HepG2 (cell line): ENCODE results near the gene KIF5B. TPM values are rescaled to one million over a fixed set of nuclear protein-coding genes. Genes with fewer than 3 reads are reported as not detected.

ENCODE experiments used
- AKAP8 ChIP-seq: sonication (generic); formaldehyde crosslinking; IDR thresholded peaks from 2 replicates; pipeline ENCODE4 v1.5.1; 2020; ENCODE audit warnings: mild to moderate bottlenecking, missing genetic modification reagents
- ARID2 ChIP-seq: sonication (generic); formaldehyde crosslinking; IDR thresholded peaks from 2 replicates; pipeline ENCODE4 v1.8.1; 2022; ENCODE audit warnings: mild to moderate bottlenecking, missing genetic modification reagents, borderline replicate concordance
- BRF2 ChIP-seq: sonication (generic); formaldehyde crosslinking; IDR thresholded peaks from 2 replicates; pipeline ENCODE4 v1.8.1; 2022; ENCODE audit warnings: mild to moderate bottlenecking, missing genetic modification reagents
- CEBPB ChIP-seq: IDR thresholded peaks from 2 replicates; pipeline ENCODE4 v1.6.1; 2011; ENCODE audit warnings: low read depth, low read length, improper control_type of control experiment, borderline replicate concordance
- DRAP1 ChIP-seq: IDR thresholded peaks from 2 replicates; pipeline ENCODE4 v1.6.1; 2016; ENCODE audit warnings: missing genetic modification reagents, missing compliant biosample characterization
- ETV6 ChIP-seq: sonication (generic); formaldehyde crosslinking; conservative IDR thresholded peaks from 2 replicates; pipeline ENCODE4 v1.4.0; 2020; ENCODE audit warnings: missing genetic modification reagents
- NR2C2 ChIP-seq: sonication (generic); formaldehyde crosslinking; IDR thresholded peaks from 2 replicates; pipeline ENCODE4 v1.4.0; 2020; ENCODE audit warnings: missing genetic modification reagents, mild to moderate bottlenecking, moderate library complexity, borderline replicate concordance
- PHB2 ChIP-seq: fragments of 450-650 bp; IDR thresholded peaks from 2 replicates; pipeline ENCODE4 v1.6.1; 2018; ENCODE audit not compliant: partially characterized antibody
- RBAK ChIP-seq: sonication (generic); formaldehyde crosslinking; IDR thresholded peaks from 2 replicates; pipeline ENCODE4 v1.5.1; 2020; ENCODE audit warnings: mild to moderate bottlenecking, missing genetic modification reagents
- SOX5 ChIP-seq: IDR thresholded peaks from 2 replicates; pipeline ENCODE4 v1.6.1; 2016; ENCODE audit warnings: borderline replicate concordance
- SRSF4 ChIP-seq: fragments of 200-400 bp; formaldehyde crosslinking; IDR thresholded peaks from one replicate; pipeline ENCODE4 v1.6.1; 2018; ENCODE audit warnings: mild to moderate bottlenecking, low read depth, low read length, moderate library complexity; ENCODE audit not compliant: poor library complexity, severe bottlenecking
- ZBTB3 ChIP-seq: sonication (generic); formaldehyde crosslinking; IDR thresholded peaks from 2 replicates; pipeline ENCODE4 v1.4.0; 2020; ENCODE audit warnings: low read depth, mild to moderate bottlenecking, moderate library complexity, missing genetic modification reagents, borderline replicate concordance
- ZC3H4 ChIP-seq: sonication (generic); formaldehyde crosslinking; IDR thresholded peaks from 2 replicates; pipeline ENCODE4 v1.4.0; 2020; ENCODE audit warnings: missing genetic modification reagents, borderline replicate concordance
- ZFP62 ChIP-seq: sonication (generic); formaldehyde crosslinking; IDR thresholded peaks from 2 replicates; pipeline ENCODE4 v1.4.0; 2020; ENCODE audit warnings: missing genetic modification reagents
- ZFYVE20 ChIP-seq: sonication (generic); formaldehyde crosslinking; IDR thresholded peaks from 2 replicates; pipeline ENCODE4 v1.8.0; 2023; ENCODE audit warnings: low read depth, mild to moderate bottlenecking, moderate library complexity, missing genetic modification reagents, borderline replicate concordance
- ZNF432 ChIP-seq: sonication (generic); formaldehyde crosslinking; IDR thresholded peaks from 2 replicates; pipeline ENCODE4 v1.5.0; 2020; ENCODE audit warnings: missing genetic modification reagents, mild to moderate bottlenecking, borderline replicate concordance
- ZNF530 ChIP-seq: sonication (generic); formaldehyde crosslinking; IDR thresholded peaks from 2 replicates; pipeline ENCODE4 v1.5.0; 2020; ENCODE audit warnings: low read depth, mild to moderate bottlenecking, missing genetic modification reagents
- ZNF710 ChIP-seq: sonication (generic); formaldehyde crosslinking; IDR thresholded peaks from 2 replicates; pipeline ENCODE4 v1.5.0; 2020; ENCODE audit warnings: mild to moderate bottlenecking, missing genetic modification reagents, borderline replicate concordance
- polyA plus RNA-seq, 8 experiments: library from polyadenylated mRNA; depleted of rRNA in 3 of 8; stranded (reverse) in 7 of 8; unstranded in 1 of 8; fragments of >200 nt; fragmentation: Illumina TruSeq in 4 of 8; extraction: Trizol in 4 of 8; gene quantifications; 2 replicates each; pipeline versions ENCODE4 v1.2.1 to v1.2.3, GENCODE V29; 2011 to 2016; ENCODE audit warnings: low read depth in 4 of 8, missing spikeins in 1 of 8, mixed read lengths in 1 of 8; ENCODE audit not compliant: insufficient read depth in 1 of 8
- total RNA-seq, 5 experiments: library from RNA; depleted of rRNA; stranded (reverse); fragments of >200 nt; fragmentation: Illumina TruSeq; extraction: Trizol; gene quantifications; 2 replicates each; pipeline ENCODE4 v1.2.3, GENCODE V29; 2016; ENCODE audit warnings: low read depth in 1 of 5
- TF ChIP-seq, protein P1 (sequence below): sonication (generic); formaldehyde crosslinking; IDR thresholded peaks from 2 replicates; pipeline ENCODE4 v1.4.0; 2020; ENCODE audit warnings: missing genetic modification reagents; ENCODE audit errors: not compliant biosample characterization
- TF ChIP-seq, protein P2 (sequence below): IDR thresholded peaks from 2 replicates; pipeline ENCODE4 v1.6.1; 2016; ENCODE audit warnings: mild to moderate bottlenecking, missing biosample characterization, missing genetic modification reagents
- TF ChIP-seq, protein P3 (sequence below): sonication (generic); formaldehyde crosslinking; IDR thresholded peaks from 2 replicates; pipeline ENCODE4 v1.8.1; 2023; ENCODE audit warnings: mild to moderate bottlenecking, inconsistent platforms, moderate library complexity, missing genetic modification reagents, borderline replicate concordance
- TF ChIP-seq, protein P4 (sequence below): sonication (generic); formaldehyde crosslinking; IDR thresholded peaks from 2 replicates; pipeline ENCODE4 v1.4.0; 2020; ENCODE audit warnings: missing genetic modification reagents

The KIF5B gene
- total and polyA plus RNA-seq, 2 of the 13 experiments (the other 11 are each of a cell fraction or from before 2014, with no cell fraction given): 34.3 to 133 TPM

- TF ChIP-seq, protein P1, sequence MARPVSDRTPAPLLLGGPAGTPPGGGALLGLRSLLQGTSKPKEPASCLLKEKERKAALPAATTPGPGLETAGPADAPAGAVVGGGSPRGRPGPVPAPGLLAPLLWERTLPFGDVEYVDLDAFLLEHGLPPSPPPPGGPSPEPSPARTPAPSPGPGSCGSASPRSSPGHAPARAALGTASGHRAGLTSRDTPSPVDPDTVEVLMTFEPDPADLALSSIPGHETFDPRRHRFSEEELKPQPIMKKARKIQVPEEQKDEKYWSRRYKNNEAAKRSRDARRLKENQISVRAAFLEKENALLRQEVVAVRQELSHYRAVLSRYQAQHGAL: no peak
- TF ChIP-seq BRF2 (CRISPR knock-in tag) (no peak), ZNF530 (CRISPR knock-in tag) (no peak), ZFP62 (CRISPR knock-in tag) (no peak), RBAK (CRISPR knock-in tag) (no peak), SOX5 (CRISPR knock-in tag) (peak; percentile 46; the same call in 1 of the 2 replicates), AKAP8 (no peak), ZFYVE20 (CRISPR knock-in tag) (no peak), ARID2 (CRISPR knock-in tag) (no peak), SRSF4 (no peak), ZNF710 (CRISPR knock-in tag) (peak; percentile 65; the same call in 1 of the 2 replicates), NR2C2 (CRISPR knock-in tag) (no peak; the same call in 1 of the 2 replicates), ETV6 (CRISPR knock-in tag) (no peak), ZNF432 (CRISPR knock-in tag) (no peak), ZC3H4 (CRISPR knock-in tag) (no peak), CEBPB (no peak), DRAP1 (CRISPR knock-in tag) (no peak), PHB2 (no peak), ZBTB3 (CRISPR knock-in tag) (no peak)
- TF ChIP-seq, protein P2, sequence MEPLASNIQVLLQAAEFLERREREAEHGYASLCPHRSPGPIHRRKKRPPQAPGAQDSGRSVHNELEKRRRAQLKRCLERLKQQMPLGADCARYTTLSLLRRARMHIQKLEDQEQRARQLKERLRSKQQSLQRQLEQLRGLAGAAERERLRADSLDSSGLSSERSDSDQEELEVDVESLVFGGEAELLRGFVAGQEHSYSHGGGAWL (CRISPR knock-in tag): no peak
- TF ChIP-seq, protein P3, sequence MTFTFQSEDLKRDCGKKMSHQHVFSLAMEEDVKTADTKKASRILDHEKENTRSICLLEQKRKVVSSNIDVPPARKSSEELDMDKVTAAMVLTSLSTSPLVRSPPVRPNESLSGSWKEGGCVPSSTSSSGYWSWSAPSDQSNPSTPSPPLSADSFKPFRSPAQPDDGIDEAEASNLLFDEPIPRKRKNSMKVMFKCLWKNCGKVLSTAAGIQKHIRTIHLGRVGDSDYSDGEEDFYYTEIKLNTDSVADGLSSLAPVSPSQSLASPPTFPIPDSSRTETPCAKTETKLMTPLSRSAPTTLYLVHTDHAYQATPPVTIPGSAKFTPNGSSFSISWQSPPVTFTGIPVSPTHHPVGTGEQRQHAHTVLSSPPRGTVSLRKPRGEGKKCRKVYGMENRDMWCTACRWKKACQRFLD (CRISPR knock-in tag): no peak
- TF ChIP-seq, protein P4, sequence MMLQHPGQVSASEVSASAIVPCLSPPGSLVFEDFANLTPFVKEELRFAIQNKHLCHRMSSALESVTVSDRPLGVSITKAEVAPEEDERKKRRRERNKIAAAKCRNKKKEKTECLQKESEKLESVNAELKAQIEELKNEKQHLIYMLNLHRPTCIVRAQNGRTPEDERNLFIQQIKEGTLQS (CRISPR knock-in tag): no peak; the same call in 1 of the 2 replicates
These were observed 48.6 kb upstream of the KIF5B start (continued) for GRCh38 chr10:32104622-32105509.
